ENCODE data around the gene HAVCR2. TPM values are rescaled to one million over a fixed set of nuclear protein-coding genes. Genes with fewer than 3 reads are reported as not detected.

HAVCR2 gene
- total and polyA plus RNA-seq, 2 of the 13 experiments (the other 11 are each of a cell fraction or from before 2014, with no cell fraction given): 0.07 to 0.16 TPM

DNA sequence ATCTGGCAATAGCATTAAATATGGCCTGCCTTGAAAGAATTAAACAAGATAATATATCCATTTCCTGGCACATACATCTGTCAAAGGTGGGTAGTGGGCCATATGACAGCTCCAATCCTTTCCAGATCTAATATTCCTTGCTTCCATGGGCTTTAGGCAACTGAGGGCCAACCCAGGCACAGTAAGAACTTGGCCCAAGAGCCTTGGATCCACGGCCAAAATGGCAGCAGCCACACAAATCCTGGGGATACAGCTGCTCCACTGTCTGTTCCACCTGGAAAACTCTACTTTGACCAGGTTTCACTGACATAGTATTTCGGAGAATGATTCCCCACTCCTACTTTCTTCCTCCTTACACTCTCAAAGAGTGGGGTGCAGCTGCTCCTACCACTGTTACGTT, 63.2 kb downstream of the HAVCR2 start:
- POLR2A ChIA-PET: interaction anchor here (1.7 kb wide), 1 partner anchor 13 kb away, joined by 6 read pairs; the partner anchor contains the start of gene HAVCR1
- no peaks in the 10 kb centered on the region for H3K27me3 ChIP-seq (ENCODE audit: control insufficient read depth in 1 of 2, insufficient read depth in 2 of 2, low read length in 2 of 2)
- H3K9me3 ChIP-seq (ENCODE audit: low read length): no peaks in the 10 kb centered on the region
- no peak overlapping the region for H2AFZ ChIP-seq (ENCODE audit: low read length)
- DNase-seq (ENCODE audit: low spot score) (no peak), ATAC-seq (no peak), FAIRE-seq (no peak)
- H3K36me3 ChIP-seq (replicated peaks in 1 of 2; ENCODE audit: control insufficient read depth in 1 of 2, insufficient read depth in 2 of 2, low read length in 2 of 2): peaks cover 0 to 2% of the 10 kb centered on the region in 2 experiments; a peak in 3 of 5 replicates
- H3K27ac ChIP-seq (ENCODE audit: extremely low read length, insufficient read depth, low read length): no peak overlapping the region
- H3K4me2 ChIP-seq (ENCODE audit: low read depth, low read length): no peak overlapping the region
- H3K9ac ChIP-seq (ENCODE audit: insufficient read depth, low read depth, low read length): no peak overlapping the region
- CTCF ChIA-PET (ENCODE audit: low intra/inter-chr PET ratio, low total read pairs): no interaction called here
- H3K4me3 ChIP-seq (replicated peaks in 1 of 3; ENCODE audit: insufficient read depth in 1 of 3, low read depth in 2 of 3, low read length in 3 of 3): no peak overlapping the region
- WGBS (ENCODE audit: low lambda C conversion rate): 78% methylated on average over 3 of the region's 3 CpGs
- no TSS peak for BruUV-seq (replicated peaks)
- intact Hi-C loops (cut with micrococcal nuclease; ENCODE audit: unreplicated experiment) (no loop called here), in situ Hi-C loops (cut with HindIII; ENCODE audit: extremely low pct_ligation_motif_present, low pct_unique_long_range_greater_than_20kb) (no loop called here)
- H3K79me2 ChIP-seq (ENCODE audit: insufficient read depth, low read length): no peaks in the 10 kb centered on the region
- peaks cover 36% of the 10 kb centered on the region for H3K4me1 ChIP-seq (ENCODE audit: insufficient read depth, low read length)
- no peak for TF ChIP-seq HBP1 (CRISPR knock-in tag; IDR thresholded peaks at IDR 0.05; ENCODE audit: low read depth)
- TF ChIP-seq ZNF776 (CRISPR knock-in tag; IDR thresholded peaks at IDR 0.05): no peak
- TF ChIP-seq ZNF34 (CRISPR knock-in tag; IDR thresholded peaks at IDR 0.05; ENCODE audit: borderline replicate concordance): no peak
- TF ChIP-seq YY1 (IDR thresholded peaks at IDR 0.05; ENCODE audit: insufficient read depth, insufficient replicate concordance, low read depth, low read length): no peak
- no peak for TF ChIP-seq AGO2 (optimal IDR thresholded peaks at IDR 0.05; ENCODE audit: low read depth, low read length)
- TF ChIP-seq MIXL1 (CRISPR knock-in tag; IDR thresholded peaks at IDR 0.05): no peak
- TF ChIP-seq EED (CRISPR knock-in tag; IDR thresholded peaks at IDR 0.05): no peak
- TF ChIP-seq ZNF343 (CRISPR knock-in tag; IDR thresholded peaks at IDR 0.05): no peak
- TF ChIP-seq ELF4 (CRISPR knock-in tag; IDR thresholded peaks at IDR 0.05; ENCODE audit: borderline replicate concordance): no peak
- TF ChIP-seq AKAP8 (CRISPR knock-in tag; IDR thresholded peaks at IDR 0.05): no peak
- H4K20me1 ChIP-seq (ENCODE audit: insufficient read depth, low read length): no peaks in the 10 kb centered on the region

Data from HepG2 (cell line).